Hepatocyte (in vitro differentiated cells): Measurements from ENCODE around the gene DENND5A.

Source experiments
- EZH2phosphoT487 ChIP-seq: fragments of 200-600 bp; sonication (generic); IDR thresholded peaks from one replicate; pipeline ENCODE4 v1.6.1; 2018; ENCODE audit warnings: antibody characterized with exemption, mild to moderate bottlenecking, low read depth, moderate library complexity; ENCODE audit not compliant: unreplicated experiment, severe bottlenecking
- TF ChIP-seq, protein P1 (sequence below): fragments of 200-600 bp; sonication (generic); IDR thresholded peaks from 2 replicates; pipeline ENCODE4 v1.5.1; 2016; ENCODE audit warnings: antibody characterized with exemption, mild to moderate bottlenecking; ENCODE audit not compliant: poor library complexity

DNA sequence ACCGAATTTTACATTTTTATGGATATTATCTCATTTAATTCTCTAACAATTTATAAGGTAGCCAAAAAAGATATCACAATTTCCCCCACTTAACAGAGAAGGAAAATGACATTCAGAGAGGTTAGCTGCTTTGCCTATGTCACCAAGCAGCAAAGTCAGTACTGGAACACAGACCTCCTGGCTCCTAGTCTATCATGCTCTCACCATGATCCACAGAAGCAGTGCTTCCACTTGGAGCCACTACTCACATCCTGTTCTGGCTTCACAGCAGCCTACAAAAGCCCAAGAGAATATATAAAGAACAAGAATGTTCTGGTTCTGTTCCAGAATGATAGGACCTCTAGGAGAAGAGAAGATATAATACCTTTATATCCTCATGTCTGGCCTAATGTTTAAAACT lies 114.2 kb downstream of the DENND5A start:
- TF ChIP-seq EZH2phosphoT487, result no peak
- TF ChIP-seq, protein P1, sequence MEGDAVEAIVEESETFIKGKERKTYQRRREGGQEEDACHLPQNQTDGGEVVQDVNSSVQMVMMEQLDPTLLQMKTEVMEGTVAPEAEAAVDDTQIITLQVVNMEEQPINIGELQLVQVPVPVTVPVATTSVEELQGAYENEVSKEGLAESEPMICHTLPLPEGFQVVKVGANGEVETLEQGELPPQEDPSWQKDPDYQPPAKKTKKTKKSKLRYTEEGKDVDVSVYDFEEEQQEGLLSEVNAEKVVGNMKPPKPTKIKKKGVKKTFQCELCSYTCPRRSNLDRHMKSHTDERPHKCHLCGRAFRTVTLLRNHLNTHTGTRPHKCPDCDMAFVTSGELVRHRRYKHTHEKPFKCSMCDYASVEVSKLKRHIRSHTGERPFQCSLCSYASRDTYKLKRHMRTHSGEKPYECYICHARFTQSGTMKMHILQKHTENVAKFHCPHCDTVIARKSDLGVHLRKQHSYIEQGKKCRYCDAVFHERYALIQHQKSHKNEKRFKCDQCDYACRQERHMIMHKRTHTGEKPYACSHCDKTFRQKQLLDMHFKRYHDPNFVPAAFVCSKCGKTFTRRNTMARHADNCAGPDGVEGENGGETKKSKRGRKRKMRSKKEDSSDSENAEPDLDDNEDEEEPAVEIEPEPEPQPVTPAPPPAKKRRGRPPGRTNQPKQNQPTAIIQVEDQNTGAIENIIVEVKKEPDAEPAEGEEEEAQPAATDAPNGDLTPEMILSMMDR, result no peak
